CD14-positive monocyte (primary cell): ENCODE data around the gene GBGT1. TPM values are rescaled to one million over a fixed set of nuclear protein-coding genes. Genes with fewer than 3 reads are reported as not detected.
A peak's percentile ranks its signal among the peaks of the same experiment; 100 is the strongest.

Experiments used
- DNase-seq, 3 donors: peaks; one replicate each; pipeline ENCODE4 v3.0.0-alpha.2; 2011 to 2022
- H2AFZ ChIP-seq: 2 replicates; pipeline ENCODE4 v1.6.0; 2012; ENCODE audit warnings: mild to moderate bottlenecking, low read depth, low read length, inconsistent platforms; ENCODE audit not compliant: insufficient read depth, poor library complexity, severe bottlenecking
- H3K27ac ChIP-seq, 2 donors: 1 replicate in 1 of 2; 2 replicates in 1 of 2; pipeline ENCODE4 v1.5.1; 2012 to 2013; ENCODE audit warnings: low read length in 2 of 2, control low read depth in 1 of 2, inconsistent platforms in 1 of 2, low read depth in 1 of 2, mild to moderate bottlenecking in 1 of 2
- H3K27me3 ChIP-seq, 2 donors: one replicate each; pipeline versions ENCODE4 v1.6.0 to v1.6.1; 2011 to 2013; ENCODE audit warnings: low read length in 2 of 2; ENCODE audit not compliant: control insufficient read depth in 2 of 2, insufficient read depth in 2 of 2
- H3K36me3 ChIP-seq, 2 donors: replicated peaks in 1 of 2; 1 replicate in 1 of 2; 2 replicates in 1 of 2; pipeline versions ENCODE4 v1.5.1 to v1.6.1; 2012 to 2013; ENCODE audit warnings: low read length in 2 of 2, control low read depth in 1 of 2, inconsistent platforms in 1 of 2, mild to moderate bottlenecking in 1 of 2; ENCODE audit not compliant: insufficient read depth in 2 of 2, control insufficient read depth in 1 of 2
- H3K4me1 ChIP-seq, 2 donors: 1 replicate in 1 of 2; 2 replicates in 1 of 2; pipeline versions ENCODE4 v1.5.1 to v1.6.1; 2012 to 2013; ENCODE audit warnings: low read length in 2 of 2, control low read depth in 1 of 2, inconsistent platforms in 1 of 2, mild to moderate bottlenecking in 1 of 2, moderate library complexity in 1 of 2; ENCODE audit not compliant: insufficient read depth in 2 of 2, control insufficient read depth in 1 of 2
- H3K4me2 ChIP-seq: replicated peaks from 2 replicates; pipeline ENCODE3; 2012; ENCODE audit warnings: low read length, moderate library complexity, mild to moderate bottlenecking; ENCODE audit not compliant: poor library complexity, severe bottlenecking; ENCODE audit errors: extremely low read depth
- H3K4me3 ChIP-seq, 3 experiments: fragments of 200-600 bp in 1 of 3; sonication (generic) in 1 of 3; replicated peaks in 1 of 3; 1 replicate in 2 of 3; 2 replicates in 1 of 3; pipeline ENCODE4 v1.5.1; 2011 to 2013; ENCODE audit warnings: low read length in 3 of 3, mild to moderate bottlenecking in 3 of 3, control low read depth in 2 of 3, low read depth in 2 of 3, inconsistent platforms in 1 of 3, moderate library complexity in 1 of 3
- H3K79me2 ChIP-seq: 2 replicates; pipeline ENCODE4 v1.6.0; 2012; ENCODE audit warnings: mild to moderate bottlenecking, control low read depth, inconsistent platforms, low read length, moderate library complexity; ENCODE audit not compliant: insufficient read depth
- H3K9ac ChIP-seq: 2 replicates; pipeline ENCODE4 v1.6.0; 2017; ENCODE audit warnings: low read length, mild to moderate bottlenecking; ENCODE audit not compliant: insufficient read depth, poor library complexity, severe bottlenecking
- H3K9me3 ChIP-seq, 2 donors: replicated peaks in 1 of 2; 1 replicate in 1 of 2; 2 replicates in 1 of 2; pipeline versions ENCODE4 v1.5.1 to v1.6.1; 2012 to 2013; ENCODE audit warnings: low read length in 2 of 2, control low read depth in 1 of 2; ENCODE audit not compliant: control insufficient read depth in 1 of 2, insufficient read depth in 1 of 2
- H4K20me1 ChIP-seq: 2 replicates; pipeline ENCODE4 v1.6.0; 2012; ENCODE audit warnings: mild to moderate bottlenecking, low read length, control low read depth, moderate library complexity; ENCODE audit not compliant: insufficient read depth
- H3K27ac Mint-ChIP-seq, 7 donors: one replicate each; pipeline ENCODE4 v1.8.0; 2020; ENCODE audit warnings: mild to moderate bottlenecking in 7 of 7, mixed read lengths in 7 of 7, moderate library complexity in 6 of 7, inconsistent platforms in 2 of 7
- H3K27me3 Mint-ChIP-seq, 3 donors: one replicate each; pipeline ENCODE4 v1.8.0; 2021 to 2022; ENCODE audit warnings: low read depth in 3 of 3, mild to moderate bottlenecking in 3 of 3, mixed read lengths in 3 of 3, moderate library complexity in 3 of 3, inconsistent platforms in 1 of 3
- H3K36me3 Mint-ChIP-seq, 2 donors: one replicate each; pipeline ENCODE4 v1.8.0; 2020; ENCODE audit warnings: mixed read lengths in 2 of 2, inconsistent platforms in 1 of 2, mild to moderate bottlenecking in 1 of 2
- H3K4me1 Mint-ChIP-seq: one replicate; pipeline ENCODE4 v1.8.0; 2020; ENCODE audit warnings: mild to moderate bottlenecking, mixed read lengths
- H3K4me3 Mint-ChIP-seq, 2 donors: one replicate each; pipeline ENCODE4 v1.8.0; 2020; ENCODE audit warnings: mild to moderate bottlenecking in 2 of 2, mixed read lengths in 2 of 2, moderate library complexity in 1 of 2
- H3K9me3 Mint-ChIP-seq, 7 donors: one replicate each; pipeline ENCODE4 v1.8.0; 2020 to 2022; ENCODE audit warnings: mixed read lengths in 7 of 7, mild to moderate bottlenecking in 6 of 7, moderate library complexity in 6 of 7, inconsistent platforms in 2 of 7
- WGBS: methylation state at CpG from one replicate; pipeline ENCODE4 v1.1.5; 2013; ENCODE audit warnings: missing lambda C conversion rate; ENCODE audit not compliant: insufficient coverage; 5-methylcytosine and 5-hydroxymethylcytosine counted together
- intact Hi-C, 2 donors: fragments of 100-400 bp; cut with micrococcal nuclease; formaldehyde crosslinking; loops; one replicate each; pipeline versions ENCODE4 v1.15.0 to v1.15.1; 2023
- polyA plus RNA-seq, 3 donors: library from polyadenylated mRNA; depleted of rRNA in 1 of 3; unstranded in 2 of 3; stranded (reverse) in 1 of 3; fragments of 300-500 nt in 2 of 3; fragments of >200 nt in 1 of 3; fragmentation: Illumina TruSeq in 2 of 3; gene quantifications; 1 replicate in 2 of 3; 2 replicates in 1 of 3; pipeline ENCODE4 v1.2.3, GENCODE V29; 2012 to 2021
- TF ChIP-seq, protein P1 (sequence below): fragments of 200-600 bp; IDR thresholded peaks from one replicate; pipeline ENCODE4 v1.8.0; 2022; ENCODE audit warnings: antibody characterized with exemption, mild to moderate bottlenecking

The GBGT1 gene
- polyA plus RNA-seq, 3 donors: 7.1 to 40.1 (median 8.0) TPM

DNA sequence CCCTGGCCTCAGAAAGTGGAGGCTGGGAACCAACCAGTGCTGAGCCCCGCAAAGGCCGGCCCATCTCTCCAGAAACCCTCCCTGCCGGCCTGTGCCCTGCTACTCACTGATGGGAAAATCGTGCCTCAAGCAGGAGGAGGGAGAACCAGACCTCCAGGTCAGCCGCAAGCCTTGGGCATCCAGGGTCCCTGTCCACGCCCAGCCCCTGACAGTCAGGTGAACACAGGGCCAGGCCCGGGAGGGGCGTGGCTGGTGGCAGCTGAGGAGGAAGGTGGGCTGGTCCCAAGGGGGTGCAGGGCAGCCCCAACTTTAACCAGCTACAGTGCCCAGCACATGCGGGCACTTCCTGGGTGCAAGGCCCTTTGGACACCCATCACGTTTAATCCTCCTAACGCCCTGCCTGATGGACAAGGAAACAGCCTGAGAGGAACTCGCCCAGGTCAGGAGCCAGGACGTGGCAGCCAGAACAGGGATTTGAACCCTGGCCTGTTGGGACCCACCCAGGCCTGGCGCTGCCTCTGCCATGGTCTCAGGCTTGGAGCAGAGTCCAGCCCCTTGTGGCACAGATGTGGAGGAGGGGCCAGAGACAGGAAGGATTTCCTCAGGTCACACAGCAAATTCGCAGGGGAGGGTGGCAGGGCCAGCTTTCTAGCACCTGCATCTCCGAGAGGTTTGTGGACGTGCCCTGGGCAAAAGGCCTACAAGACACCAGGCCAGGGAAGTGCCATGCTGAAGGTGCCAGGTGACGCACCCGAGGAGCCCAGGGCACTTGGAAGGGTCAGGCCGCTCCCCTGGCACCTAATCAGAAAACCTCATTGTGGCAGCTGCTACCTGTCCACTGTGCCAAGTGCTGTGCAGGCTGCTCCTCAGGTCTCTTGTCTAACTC, 47.1 kb downstream of the GBGT1 start:
- no peaks in the 10 kb centered on the region for H3K9me3 ChIP-seq
- DNase-seq: no peak
- H3K27ac ChIP-seq: no peak overlapping the region
- peaks cover 12 to 21% of the 10 kb centered on the region in 2 donors for H3K36me3 Mint-ChIP-seq
- no peaks in the 10 kb centered on the region for H3K27me3 ChIP-seq
- peaks cover 63 to 80% of the 10 kb centered on the region in 2 donors for H3K4me1 ChIP-seq
- H3K79me2 ChIP-seq: peaks cover 14% of the 10 kb centered on the region
- H3K9me3 Mint-ChIP-seq: no peaks in the 10 kb centered on the region
- no peak overlapping the region for H2AFZ ChIP-seq
- WGBS: 94% methylated on average over 20 of the region's 20 CpGs
- peaks cover 26% of the 10 kb centered on the region for H4K20me1 ChIP-seq
- TF ChIP-seq, protein P1, sequence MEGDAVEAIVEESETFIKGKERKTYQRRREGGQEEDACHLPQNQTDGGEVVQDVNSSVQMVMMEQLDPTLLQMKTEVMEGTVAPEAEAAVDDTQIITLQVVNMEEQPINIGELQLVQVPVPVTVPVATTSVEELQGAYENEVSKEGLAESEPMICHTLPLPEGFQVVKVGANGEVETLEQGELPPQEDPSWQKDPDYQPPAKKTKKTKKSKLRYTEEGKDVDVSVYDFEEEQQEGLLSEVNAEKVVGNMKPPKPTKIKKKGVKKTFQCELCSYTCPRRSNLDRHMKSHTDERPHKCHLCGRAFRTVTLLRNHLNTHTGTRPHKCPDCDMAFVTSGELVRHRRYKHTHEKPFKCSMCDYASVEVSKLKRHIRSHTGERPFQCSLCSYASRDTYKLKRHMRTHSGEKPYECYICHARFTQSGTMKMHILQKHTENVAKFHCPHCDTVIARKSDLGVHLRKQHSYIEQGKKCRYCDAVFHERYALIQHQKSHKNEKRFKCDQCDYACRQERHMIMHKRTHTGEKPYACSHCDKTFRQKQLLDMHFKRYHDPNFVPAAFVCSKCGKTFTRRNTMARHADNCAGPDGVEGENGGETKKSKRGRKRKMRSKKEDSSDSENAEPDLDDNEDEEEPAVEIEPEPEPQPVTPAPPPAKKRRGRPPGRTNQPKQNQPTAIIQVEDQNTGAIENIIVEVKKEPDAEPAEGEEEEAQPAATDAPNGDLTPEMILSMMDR: no peak
- peaks cover 8 to 13% (median 9%) of the 10 kb centered on the region in 3 donors for H3K27me3 Mint-ChIP-seq
- no peak overlapping the region for H3K9ac ChIP-seq
- no peak overlapping the region for H3K4me2 ChIP-seq
- H3K4me3 ChIP-seq: no peak overlapping the region
- H3K36me3 ChIP-seq: no peaks in the 10 kb centered on the region
- peaks cover 78% of the 10 kb centered on the region for H3K4me1 Mint-ChIP-seq
- peak overlapping the region in 3 of 7 donors; percentile 45 to 95 (median 79) for H3K27ac Mint-ChIP-seq
- intact Hi-C loops: no loop called here
- H3K4me3 Mint-ChIP-seq: no peak overlapping the region

DNA sequence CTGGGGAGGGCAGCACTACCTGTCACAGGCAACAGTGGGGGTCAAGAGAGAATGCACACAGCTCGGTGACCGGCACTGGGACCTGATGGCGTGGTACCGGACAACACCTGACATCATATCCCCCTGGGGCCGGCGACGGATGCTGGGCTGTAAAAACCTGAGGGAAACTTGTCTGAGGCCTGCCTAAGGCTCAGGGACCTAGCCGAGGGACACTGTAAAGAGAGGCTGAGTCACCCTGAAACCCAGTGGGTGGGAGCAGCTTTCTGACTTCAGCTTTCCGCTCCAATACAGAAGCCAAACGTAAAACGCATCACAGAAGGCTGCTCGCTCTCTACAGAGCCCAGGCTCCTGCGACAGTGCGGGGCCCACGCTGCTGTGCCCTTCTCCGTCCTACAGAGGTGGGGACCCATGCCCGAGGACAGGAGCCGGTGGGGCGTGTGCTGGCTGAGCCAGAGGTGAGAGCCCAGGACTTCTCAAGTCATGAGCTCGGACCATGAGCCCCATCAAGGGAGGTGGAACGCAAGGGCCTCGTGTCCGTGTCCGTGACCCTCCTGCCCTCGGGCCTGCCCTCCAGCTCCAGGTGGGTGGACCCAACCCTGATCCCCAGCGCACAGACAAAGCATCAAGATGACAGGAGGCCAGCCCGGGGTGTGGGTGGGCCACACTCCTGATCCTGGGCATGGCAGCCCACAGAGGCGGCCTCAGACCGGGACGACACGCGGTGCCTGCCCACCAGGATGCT, 47.9 kb downstream of the GBGT1 start:
- 89% methylated on average over 28 of the region's 32 CpGs for WGBS
- peaks cover 20 to 27% of the 10 kb centered on the region in 2 donors for H3K36me3 Mint-ChIP-seq
- H3K9me3 ChIP-seq: no peaks in the 10 kb centered on the region
- H4K20me1 ChIP-seq: peaks cover 26% of the 10 kb centered on the region
- no peaks in the 10 kb centered on the region for H3K9me3 Mint-ChIP-seq
- H3K79me2 ChIP-seq: peaks cover 14% of the 10 kb centered on the region
- intact Hi-C loops: no loop called here
- DNase-seq: peak in 2 of 3 donors; percentile 55 to 71
- H3K27ac ChIP-seq: peak overlapping the region; percentile 87 to 91
- H3K4me3 ChIP-seq: no peak overlapping the region
- H3K27me3 Mint-ChIP-seq: peaks cover 9 to 15% (median 12%) of the 10 kb centered on the region in 3 donors
- H2AFZ ChIP-seq: no peak overlapping the region
- H3K27ac Mint-ChIP-seq: peak overlapping the region; percentile 57 to 98 (median 86)
- peaks cover 0 to 1% of the 10 kb centered on the region in 2 donors for H3K36me3 ChIP-seq
- H3K27me3 ChIP-seq: no peaks in the 10 kb centered on the region
- H3K9ac ChIP-seq: no peak overlapping the region
- H3K4me2 ChIP-seq: no peak overlapping the region
- peaks cover 77% of the 10 kb centered on the region for H3K4me1 Mint-ChIP-seq
- H3K4me3 Mint-ChIP-seq: peak overlapping the region in 1 of 2 donors; percentile 4
- TF ChIP-seq, protein P1: no peak
- peaks cover 60 to 77% of the 10 kb centered on the region in 2 donors for H3K4me1 ChIP-seq
